Tibial artery (tissue), 4 donors: ENCODE measurements around the gene MTHFD1L.

ENCODE experiments used
- DNase-seq, 2 donors: peaks; one replicate each; pipeline ENCODE4 v3.0.0-alpha.2; 2019
- H3K27ac ChIP-seq, 2 donors: fragments of 200-600 bp; sonication (generic) in 1 of 2; 1 replicate in 1 of 2; 2 replicates in 1 of 2; pipeline ENCODE4 v1.5.1; 2018 to 2019; ENCODE audit warnings: mild to moderate bottlenecking in 1 of 2
- H3K27me3 ChIP-seq, 2 donors: fragments of 200-600 bp; sonication (generic) in 1 of 2; one replicate each; pipeline versions ENCODE4 v1.5.1 to v1.6.0; 2016 to 2019
- H3K36me3 ChIP-seq, 3 donors: fragments of 200-600 bp; sonication (generic) in 2 of 3; one replicate each; pipeline ENCODE4 v1.5.1; 2016 to 2019; ENCODE audit warnings: mild to moderate bottlenecking in 2 of 3
- H3K4me1 ChIP-seq, 4 donors: fragments of 200-600 bp; sonication (generic) in 2 of 4; 1 replicate in 3 of 4; 2 replicates in 1 of 4; pipeline ENCODE4 v1.5.1; 2016 to 2019
- H3K4me3 ChIP-seq, 2 donors: fragments of 200-600 bp; sonication (generic) in 1 of 2; 1 replicate in 1 of 2; 2 replicates in 1 of 2; pipeline ENCODE4 v1.5.1; 2018 to 2019; ENCODE audit warnings: mild to moderate bottlenecking in 2 of 2
- H3K9me3 ChIP-seq, 3 donors: fragments of 200-600 bp; sonication (generic) in 1 of 3; one replicate each; pipeline ENCODE4 v1.5.1; 2016 to 2019
- intact Hi-C: fragments of 100-400 bp; cut with DNase I; formaldehyde crosslinking; loops from one replicate; pipeline ENCODE4 v1.15.0; 2023; ENCODE audit warnings: low total_unique reads
- TF ChIP-seq, protein P1 (sequence below), 2 experiments: fragments of 200-600 bp in 1 of 2; fragments of 450-650 bp in 1 of 2; IDR thresholded peaks; one replicate each; pipeline ENCODE4 v1.5.1; 2017 to 2019; ENCODE audit warnings: antibody characterized with exemption in 2 of 2, mild to moderate bottlenecking in 1 of 2, moderate library complexity in 1 of 2

MTHFD1L gene

DNA sequence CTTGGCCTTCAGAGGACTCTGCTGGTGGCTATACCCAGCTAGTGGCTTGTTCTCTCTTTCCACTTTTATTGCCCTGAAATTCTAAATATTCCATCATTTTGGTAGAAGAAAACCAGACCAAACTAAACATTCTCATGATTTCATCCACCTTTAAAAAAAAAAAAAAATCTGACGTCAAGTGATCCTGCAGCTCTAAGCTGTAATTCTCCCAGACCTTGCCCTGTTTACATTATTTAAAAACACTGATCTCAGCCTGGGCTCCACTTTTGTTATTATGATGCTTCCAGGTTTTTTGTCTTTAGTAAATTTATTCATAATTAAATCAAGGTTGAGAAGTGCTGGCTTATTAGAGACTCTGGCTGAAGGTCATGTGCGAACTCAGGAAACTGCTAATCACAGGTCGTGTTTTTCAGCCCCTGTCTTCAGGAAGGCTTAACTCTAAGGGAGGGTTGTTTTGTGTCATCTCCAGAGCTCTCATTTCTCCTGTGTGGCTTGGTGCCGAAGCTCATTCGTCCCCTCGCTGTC is 114.4 kb downstream of the MTHFD1L start:
- Histone ChIP-seq H3K4me1 (peaks cover 0 to 21% (median 3%) of the 10 kb centered on the region in 4 donors), H3K27me3 (no peaks in the 10 kb centered on the region), H3K36me3 (peaks cover 0 to 7% (median 0%) of the 10 kb centered on the region in 3 donors), H3K4me3 (no peak overlapping the region), H3K9me3 (no peaks in the 10 kb centered on the region), H3K27ac (no peak overlapping the region)
- TF ChIP-seq, protein P1, sequence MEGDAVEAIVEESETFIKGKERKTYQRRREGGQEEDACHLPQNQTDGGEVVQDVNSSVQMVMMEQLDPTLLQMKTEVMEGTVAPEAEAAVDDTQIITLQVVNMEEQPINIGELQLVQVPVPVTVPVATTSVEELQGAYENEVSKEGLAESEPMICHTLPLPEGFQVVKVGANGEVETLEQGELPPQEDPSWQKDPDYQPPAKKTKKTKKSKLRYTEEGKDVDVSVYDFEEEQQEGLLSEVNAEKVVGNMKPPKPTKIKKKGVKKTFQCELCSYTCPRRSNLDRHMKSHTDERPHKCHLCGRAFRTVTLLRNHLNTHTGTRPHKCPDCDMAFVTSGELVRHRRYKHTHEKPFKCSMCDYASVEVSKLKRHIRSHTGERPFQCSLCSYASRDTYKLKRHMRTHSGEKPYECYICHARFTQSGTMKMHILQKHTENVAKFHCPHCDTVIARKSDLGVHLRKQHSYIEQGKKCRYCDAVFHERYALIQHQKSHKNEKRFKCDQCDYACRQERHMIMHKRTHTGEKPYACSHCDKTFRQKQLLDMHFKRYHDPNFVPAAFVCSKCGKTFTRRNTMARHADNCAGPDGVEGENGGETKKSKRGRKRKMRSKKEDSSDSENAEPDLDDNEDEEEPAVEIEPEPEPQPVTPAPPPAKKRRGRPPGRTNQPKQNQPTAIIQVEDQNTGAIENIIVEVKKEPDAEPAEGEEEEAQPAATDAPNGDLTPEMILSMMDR (IDR thresholded peaks at IDR 0.05) = no peak
- no peak for DNase-seq
- intact Hi-C loops = no loop called here

DNA sequence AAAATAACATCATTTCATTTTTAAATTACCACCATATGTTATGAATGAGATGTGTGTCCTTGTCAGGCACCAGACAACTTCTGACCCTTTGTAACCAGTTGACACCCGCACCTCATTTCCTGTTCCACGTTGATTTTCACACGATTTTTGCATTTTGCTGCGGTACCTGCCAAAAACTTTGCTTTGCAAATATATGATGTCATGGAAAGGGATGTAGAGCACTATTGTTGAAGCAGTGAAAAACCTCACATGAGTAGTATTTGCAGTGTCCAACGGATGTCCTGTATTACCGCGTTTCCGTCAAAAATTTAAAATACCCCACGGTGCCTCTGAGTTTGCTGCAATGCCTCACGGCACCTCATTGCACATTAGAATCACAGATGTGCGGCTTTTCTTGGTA is 115.6 kb downstream of the MTHFD1L start:
- no peak for DNase-seq
- H3K4me1 ChIP-seq = peaks cover 0 to 21% (median 3%) of the 10 kb centered on the region in 4 donors
- intact Hi-C loops = no loop called here
- H3K9me3 ChIP-seq = no peaks in the 10 kb centered on the region
- H3K36me3 ChIP-seq = peaks cover 0 to 7% (median 3%) of the 10 kb centered on the region in 3 donors
- H3K27me3 ChIP-seq = no peaks in the 10 kb centered on the region
- no peak overlapping the region for H3K4me3 ChIP-seq
- TF ChIP-seq, protein P1 (IDR thresholded peaks at IDR 0.05) = no peak
- H3K27ac ChIP-seq = no peak overlapping the region

DNA sequence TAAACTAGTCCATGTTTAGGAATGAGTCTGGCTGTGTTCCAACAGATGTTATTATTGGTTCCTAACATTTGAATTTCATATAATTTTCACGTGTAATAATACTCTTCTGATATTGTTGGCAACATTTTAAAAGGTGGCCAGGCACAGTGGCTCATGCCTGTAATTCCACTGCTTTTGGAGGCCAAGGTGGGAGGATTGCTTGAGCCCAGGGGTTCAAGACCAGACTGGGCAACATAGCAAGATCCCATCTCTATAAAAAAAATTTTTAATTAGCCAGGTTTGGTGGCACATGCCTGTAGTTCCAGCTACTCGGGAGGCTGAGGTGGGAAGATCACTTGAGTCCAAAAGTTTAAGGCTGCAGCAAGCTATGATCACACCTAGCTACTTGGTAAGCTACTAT is 116.2 kb downstream of the MTHFD1L start:
- Histone ChIP-seq H3K27me3 (no peaks in the 10 kb centered on the region), H3K27ac (no peak overlapping the region), H3K4me3 (no peak overlapping the region), H3K4me1 (peaks cover 0 to 21% (median 3%) of the 10 kb centered on the region in 4 donors), H3K36me3 (peaks cover 0 to 7% (median 3%) of the 10 kb centered on the region in 3 donors), H3K9me3 (no peaks in the 10 kb centered on the region)
- no peak for DNase-seq
- TF ChIP-seq, protein P1 (IDR thresholded peaks at IDR 0.05) = no peak
- intact Hi-C loops = no loop called here

DNA sequence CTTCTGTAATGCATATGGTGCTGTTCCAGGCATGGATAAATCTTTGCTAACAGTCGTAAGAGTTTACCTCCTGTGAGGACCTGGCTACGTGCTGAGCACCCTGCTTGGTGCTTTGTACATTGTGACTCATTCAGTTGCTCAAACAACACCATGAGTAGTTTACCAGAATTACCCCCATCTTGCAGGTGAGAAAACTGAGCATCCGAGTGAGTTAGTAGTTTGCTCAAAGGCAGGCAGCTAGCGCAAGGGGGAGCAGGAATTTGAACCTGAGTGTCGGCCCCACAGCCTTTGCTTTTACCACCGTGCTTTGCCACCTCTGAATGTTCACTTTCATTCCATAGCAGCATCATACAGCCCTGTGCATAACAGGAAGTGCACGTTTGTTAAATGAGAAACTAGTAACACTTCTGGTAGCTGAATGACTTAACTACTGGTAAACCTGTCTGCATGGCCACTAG is 121.9 kb downstream of the MTHFD1L start:
- H3K4me3 ChIP-seq = no peak overlapping the region
- H3K4me1 ChIP-seq = no peaks in the 10 kb centered on the region
- intact Hi-C loops = no loop called here
- TF ChIP-seq, protein P1 (IDR thresholded peaks at IDR 0.05) = no peak
- no peaks in the 10 kb centered on the region for H3K9me3 ChIP-seq
- H3K27ac ChIP-seq = no peak overlapping the region
- H3K36me3 ChIP-seq = peaks cover 0 to 7% (median 3%) of the 10 kb centered on the region in 3 donors
- H3K27me3 ChIP-seq = no peaks in the 10 kb centered on the region
- DNase-seq = no peak

DNA sequence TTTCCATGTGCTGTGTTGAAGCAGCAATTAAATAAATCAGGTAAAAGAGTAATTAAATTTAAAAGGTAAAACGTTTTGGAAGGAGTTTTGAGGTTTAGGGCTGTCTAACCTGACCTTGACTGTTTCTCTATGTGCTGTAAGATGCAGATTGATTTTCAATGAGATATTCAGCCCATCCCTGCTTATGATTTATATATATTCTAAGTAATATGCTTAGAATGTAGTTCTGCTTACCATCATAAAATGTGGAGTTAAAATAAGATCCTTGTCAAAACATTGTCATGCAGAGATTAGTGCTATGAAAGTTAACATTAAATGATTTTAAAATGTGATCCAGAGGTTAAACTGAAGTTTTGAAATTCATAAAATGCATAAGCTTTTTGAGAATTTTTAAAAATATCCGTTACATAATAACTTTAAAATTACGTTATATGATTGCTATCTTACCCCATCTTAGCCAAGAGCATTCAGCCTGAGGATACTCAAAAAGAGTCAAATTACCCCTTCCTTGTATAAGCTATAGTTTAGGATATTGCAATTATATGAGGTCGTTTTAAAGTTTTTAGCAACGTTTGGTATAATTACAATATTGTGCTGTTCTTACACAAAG is 122.5 kb downstream of the MTHFD1L start:
- H3K4me3 ChIP-seq = no peak overlapping the region
- intact Hi-C loops = no loop called here
- H3K9me3 ChIP-seq = no peaks in the 10 kb centered on the region
- no peak overlapping the region for H3K27ac ChIP-seq
- peaks cover 0 to 7% (median 3%) of the 10 kb centered on the region in 3 donors for H3K36me3 ChIP-seq
- DNase-seq = no peak
- no peaks in the 10 kb centered on the region for H3K4me1 ChIP-seq
- H3K27me3 ChIP-seq = no peaks in the 10 kb centered on the region
- TF ChIP-seq, protein P1 (IDR thresholded peaks at IDR 0.05) = no peak
